Stimulated activated CD4-positive, alpha-beta T cell treated with anti-CD3 and anti-CD28 coated beads, Interleukin-15, amount 100 ng/mL, for 24 hours (primary cell): ENCODE data around the gene ONECUT3.
A peak's percentile ranks its signal among the peaks of the same experiment; 100 is the strongest.

ENCODE experiments used
- DNase-seq: peaks from one replicate; pipeline ENCODE4 v3.0.0-alpha.2; 2020

Gene ONECUT3

GRCh38 chr19:1817553-1818179, 64.4 kb downstream of the ONECUT3 start:
- no peak for DNase-seq

DNA sequence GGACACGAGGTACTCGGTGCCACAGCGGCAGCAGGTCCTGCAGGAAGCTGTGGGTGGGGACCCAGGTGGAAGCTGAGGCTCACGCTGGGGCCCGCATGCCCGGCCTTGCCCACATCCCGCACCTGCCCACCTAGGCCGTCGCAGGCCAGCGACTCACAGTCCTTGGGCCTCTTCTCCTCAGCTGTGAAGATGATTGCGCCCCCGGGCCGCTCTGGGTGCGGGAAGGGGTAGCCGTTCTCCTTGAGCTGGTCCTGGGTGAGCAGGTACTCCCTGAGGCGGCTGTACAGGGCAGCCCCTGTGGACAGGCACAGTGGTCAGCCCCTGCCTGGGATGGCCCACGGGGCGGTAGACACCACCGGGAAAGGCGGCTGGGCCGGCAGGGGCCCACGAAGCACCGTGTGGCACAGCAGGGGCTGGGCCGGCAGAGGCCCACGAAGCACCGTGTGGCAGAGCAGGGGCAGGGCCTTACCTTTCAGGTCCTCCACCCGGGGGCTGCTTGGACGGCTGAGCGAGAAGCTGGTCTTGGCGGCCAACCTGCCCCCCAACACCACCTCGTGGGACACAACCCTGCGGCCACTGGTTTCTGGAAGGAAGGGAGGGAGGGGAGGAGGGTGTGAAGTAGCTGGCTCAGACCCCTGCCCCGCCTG, 65.4 kb downstream of the ONECUT3 start:
- DNase-seq, result no peak

DNA sequence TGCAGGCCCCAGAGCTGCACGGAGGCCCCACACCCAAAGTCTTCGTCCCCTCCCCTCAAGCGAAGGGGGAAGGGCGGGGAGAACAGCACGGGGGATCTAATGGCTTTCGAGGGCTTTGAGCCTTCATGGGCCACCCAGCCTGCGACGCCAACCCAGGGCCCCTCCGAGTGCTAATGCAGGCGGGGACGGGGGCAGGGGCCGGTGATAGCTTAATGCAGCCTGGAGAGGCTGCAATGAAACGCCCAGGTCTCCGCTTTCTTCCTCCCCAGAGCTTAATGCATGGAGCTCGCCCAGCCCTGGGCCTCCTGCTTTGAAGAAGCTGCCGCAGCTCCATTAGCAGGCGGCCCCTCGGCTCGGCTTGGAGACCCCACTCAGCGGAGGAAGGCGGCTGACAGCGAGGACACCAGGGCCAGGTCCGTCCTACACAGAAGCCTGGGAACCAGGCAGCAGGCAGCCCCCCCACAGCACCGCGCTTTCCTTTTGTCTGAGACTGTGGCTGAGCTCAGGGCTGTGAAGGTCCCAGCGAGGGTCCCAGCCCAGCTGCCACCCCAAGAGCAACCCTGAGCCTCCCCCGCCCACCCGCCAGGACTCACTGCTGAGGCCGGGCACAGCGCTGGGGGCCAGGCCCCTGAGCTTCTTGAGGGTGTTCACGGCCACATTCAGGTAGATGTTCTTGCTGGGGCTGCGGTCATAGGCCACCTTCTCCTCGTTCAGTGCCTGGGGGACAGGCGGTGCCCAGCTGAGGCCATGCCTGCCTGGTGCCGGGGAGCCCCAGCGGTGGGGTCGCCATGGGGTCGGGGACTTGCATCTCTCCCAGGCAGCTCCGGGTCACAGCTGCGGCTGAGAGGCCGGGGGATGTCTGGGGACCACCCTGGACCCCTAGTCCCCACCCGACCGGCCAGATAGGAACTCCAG, 66.3 kb downstream of the ONECUT3 start:
- no peak for DNase-seq

GRCh38 chr19:1822210-1822609, 68.9 kb downstream of the ONECUT3 start:
- no peak for DNase-seq

GRCh38 chr19:1823020-1823419, 69.7 kb downstream of the ONECUT3 start:
- no peak for DNase-seq

GRCh38 chr19:1823539-1824251, 70.4 kb downstream of the ONECUT3 start:
- no peak for DNase-seq

DNA sequence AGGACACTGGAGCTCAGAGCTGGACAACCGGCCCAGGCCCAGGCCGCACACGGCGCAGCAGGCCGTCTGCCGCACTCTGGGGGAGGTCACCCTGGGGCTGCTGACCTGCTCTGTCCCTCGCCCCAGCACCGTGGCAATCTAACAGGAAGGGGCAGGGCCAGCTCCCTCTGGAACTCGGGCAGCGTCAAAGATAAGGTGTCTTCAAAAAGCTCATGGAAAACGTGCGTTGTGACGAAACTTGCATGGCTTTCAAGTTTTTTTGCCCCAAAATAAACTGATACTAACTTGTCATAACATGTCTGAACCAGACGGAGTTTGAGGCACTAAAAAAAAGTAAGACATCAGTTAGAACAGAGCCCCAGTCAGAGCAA, 70.9 kb downstream of the ONECUT3 start:
- no peak for DNase-seq

- peak; percentile 83 for DNase-seq
Observed at GRCh38 chr19:1825909-1826556, 72.7 kb downstream of the ONECUT3 start.

- no peak for DNase-seq
Observed at GRCh38 chr19:1826557-1827521, 73.5 kb downstream of the ONECUT3 start.

- DNase-seq, result no peak
Observed at GRCh38 chr19:1827566-1828278, 74.4 kb downstream of the ONECUT3 start.

DNA sequence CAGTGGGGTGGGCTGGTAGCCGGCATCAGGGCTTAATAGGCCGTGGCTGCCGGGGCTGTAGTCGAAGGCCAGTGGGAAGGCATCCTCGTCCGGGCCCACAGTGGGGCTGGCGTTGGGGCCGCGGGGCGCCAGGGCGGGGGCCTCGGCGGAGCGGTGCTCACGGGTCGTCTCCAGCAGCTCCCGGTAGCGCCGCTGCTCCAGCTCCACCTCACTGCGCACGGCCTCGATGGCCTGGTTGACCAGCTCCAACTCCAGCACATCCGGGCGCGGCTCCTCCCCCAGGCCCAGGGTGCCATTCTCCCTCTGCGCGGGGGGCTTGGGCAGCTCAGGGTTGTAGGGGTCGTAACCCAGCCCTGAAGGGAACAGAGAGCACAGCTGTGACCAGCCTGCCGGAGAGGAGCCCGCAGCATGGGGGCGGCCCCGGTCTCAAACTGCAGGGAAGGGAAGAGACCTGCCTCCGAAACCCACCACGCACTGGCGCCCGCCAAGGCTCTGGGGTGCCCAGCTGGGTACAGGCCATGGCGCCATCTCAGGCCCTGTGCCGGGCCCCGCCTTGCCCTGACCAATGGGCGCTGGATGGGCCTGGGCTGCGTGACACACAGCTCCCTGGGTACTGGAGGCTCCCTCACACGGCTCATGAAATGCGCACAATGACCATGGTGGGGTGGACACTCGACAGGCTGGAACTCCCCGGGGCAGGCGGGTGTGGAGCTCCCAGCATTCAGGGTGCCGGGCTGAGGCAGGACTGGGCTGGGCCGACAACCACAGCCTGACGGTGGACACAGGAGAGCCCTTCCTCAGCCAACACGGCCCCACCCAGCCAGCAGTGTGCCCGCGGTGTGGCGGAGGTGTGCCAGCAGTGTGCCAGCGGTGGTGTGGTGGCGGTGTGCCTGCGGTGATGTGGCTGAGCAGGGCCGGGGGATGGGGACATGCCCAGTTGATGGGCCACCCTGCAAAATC, 75.3 kb downstream of the ONECUT3 start:
- no peak for DNase-seq

- no peak for DNase-seq
Observed at GRCh38 chr19:1829958-1830357, 76.7 kb downstream of the ONECUT3 start.

- no peak for DNase-seq
Observed at GRCh38 chr19:1830568-1830967, 77.3 kb downstream of the ONECUT3 start.
